GM12878 (cell line): ENCODE results near the gene MT4. TPM values are rescaled to one million over a fixed set of nuclear protein-coding genes. Genes with fewer than 3 reads are reported as not detected.

Source experiments
- ATF2 ChIP-seq: IDR thresholded peaks from 2 replicates; pipeline ENCODE4 v1.6.1; 2012; ENCODE audit warnings: low read length, inconsistent platforms
- CREM ChIP-seq: IDR thresholded peaks from 2 replicates; pipeline ENCODE4 v1.6.1; 2014; ENCODE audit warnings: antibody characterized with exemption, low read depth
- CTCF ChIP-seq, 3 experiments: IDR thresholded peaks in 2 of 3; conservative IDR thresholded peaks in 1 of 3; 2 replicates each; pipeline ENCODE4 v1.5.1; 2011; ENCODE audit warnings: low read depth in 3 of 3, low read length in 3 of 3, mild to moderate bottlenecking in 3 of 3, control low read depth in 2 of 3, moderate library complexity in 2 of 3, inconsistent platforms in 1 of 3, mixed read lengths in 1 of 3; ENCODE audit not compliant: control insufficient read depth in 2 of 3, insufficient read depth in 1 of 3; ENCODE audit errors: extremely low read depth in 1 of 3
- E2F8 ChIP-seq: fragments of 450-650 bp; IDR thresholded peaks from 2 replicates; pipeline ENCODE4 v1.6.1; 2018; ENCODE audit warnings: mild to moderate bottlenecking, low read depth, moderate library complexity; ENCODE audit not compliant: partially characterized antibody
- EED ChIP-seq: sonication (generic); IDR thresholded peaks from 2 replicates; pipeline ENCODE4 v1.6.1; 2016; ENCODE audit warnings: antibody characterized with exemption, low read depth
- ESRRA ChIP-seq: IDR thresholded peaks from 2 replicates; pipeline ENCODE4 v1.6.1; 2012; ENCODE audit warnings: mild to moderate bottlenecking, low read length, improper control_type of control experiment
- IKZF1 ChIP-seq: fragments of 450-650 bp; conservative IDR thresholded peaks from 2 replicates; pipeline ENCODE4 v1.6.1; 2017; ENCODE audit warnings: antibody characterized with exemption, mild to moderate bottlenecking
- IRF4 ChIP-seq: IDR thresholded peaks from 2 replicates; pipeline ENCODE4 v1.6.1; 2011; ENCODE audit warnings: low read depth, low read length
- PAX8 ChIP-seq: fragments of 450-650 bp; IDR thresholded peaks from 2 replicates; pipeline ENCODE4 v1.6.1; 2017; ENCODE audit warnings: mild to moderate bottlenecking, moderate library complexity
- POU2F2 ChIP-seq: IDR thresholded peaks from 3 replicates; pipeline ENCODE4 v1.6.1; 2011; ENCODE audit warnings: low read depth, mild to moderate bottlenecking, low read length, borderline replicate concordance
- SIX5 ChIP-seq: IDR thresholded peaks from 2 replicates; pipeline ENCODE4 v1.6.1; 2011; ENCODE audit warnings: mild to moderate bottlenecking, low read depth, low read length, moderate library complexity; ENCODE audit not compliant: severe bottlenecking
- STAT1 ChIP-seq: fragments of 450-650 bp; conservative IDR thresholded peaks from 2 replicates; pipeline ENCODE4 v1.6.1; 2014; ENCODE audit warnings: antibody characterized with exemption, mild to moderate bottlenecking
- TCF12 ChIP-seq: IDR thresholded peaks from 2 replicates; pipeline ENCODE4 v1.6.1; 2011; ENCODE audit warnings: low read depth, mild to moderate bottlenecking, low read length
- ZNF217 ChIP-seq: fragments of 450-650 bp; IDR thresholded peaks from 2 replicates; pipeline ENCODE4 v1.6.1; 2017; ENCODE audit warnings: antibody characterized with exemption, mild to moderate bottlenecking
- polyA plus RNA-seq, 11 experiments: library from polyadenylated mRNA; depleted of rRNA in 4 of 11; unstranded in 6 of 11; stranded (reverse) in 5 of 11; fragments of >200 nt; fragmentation: Nextera tagmentation in 4 of 11; fragmentation: Illumina TruSeq in 1 of 11; extraction: Ambion mirVana in 4 of 11; extraction: Trizol in 1 of 11; gene quantifications; 1 replicate in 1 of 11; 2 replicates in 10 of 11; pipeline versions ENCODE4 v1.2.1 to v1.2.3, GENCODE V29; 2011 to 2016; ENCODE audit warnings: inconsistent platforms in 2 of 11, missing spikeins in 2 of 11, low read depth in 1 of 11
- total RNA-seq, 4 experiments: library from RNA; depleted of rRNA in 3 of 4; stranded (reverse); fragments of >200 nt in 3 of 4; fragmentation: Illumina TruSeq in 1 of 4; extraction: Trizol in 1 of 4; gene quantifications; 2 replicates each; pipeline versions ENCODE4 v1.2.1 to v1.2.3, GENCODE V29; 2013 to 2021
- TF ChIP-seq, protein P1 (sequence below): fragments of 450-650 bp; IDR thresholded peaks from 2 replicates; pipeline ENCODE4 v1.6.1; 2017; ENCODE audit warnings: mild to moderate bottlenecking, moderate library complexity
- TF ChIP-seq, protein P2 (sequence below): IDR thresholded peaks from 2 replicates; pipeline ENCODE4 v1.6.1; 2012; ENCODE audit warnings: low read depth, low read length, improper control_type of control experiment
- TF ChIP-seq, protein P3 (sequence below): IDR thresholded peaks from 2 replicates; pipeline ENCODE4 v1.6.1; 2012; ENCODE audit warnings: low read depth, low read length, improper control_type of control experiment

MT4 gene
- total and polyA plus RNA-seq, 10 of the 15 experiments (the other 5 are each of a cell fraction or from before 2014, with no cell fraction given): not detected

GRCh38 chr16:56610017-56610608 is 45.2 kb downstream of the MT4 start (continued):
- TF ChIP-seq, protein P1, sequence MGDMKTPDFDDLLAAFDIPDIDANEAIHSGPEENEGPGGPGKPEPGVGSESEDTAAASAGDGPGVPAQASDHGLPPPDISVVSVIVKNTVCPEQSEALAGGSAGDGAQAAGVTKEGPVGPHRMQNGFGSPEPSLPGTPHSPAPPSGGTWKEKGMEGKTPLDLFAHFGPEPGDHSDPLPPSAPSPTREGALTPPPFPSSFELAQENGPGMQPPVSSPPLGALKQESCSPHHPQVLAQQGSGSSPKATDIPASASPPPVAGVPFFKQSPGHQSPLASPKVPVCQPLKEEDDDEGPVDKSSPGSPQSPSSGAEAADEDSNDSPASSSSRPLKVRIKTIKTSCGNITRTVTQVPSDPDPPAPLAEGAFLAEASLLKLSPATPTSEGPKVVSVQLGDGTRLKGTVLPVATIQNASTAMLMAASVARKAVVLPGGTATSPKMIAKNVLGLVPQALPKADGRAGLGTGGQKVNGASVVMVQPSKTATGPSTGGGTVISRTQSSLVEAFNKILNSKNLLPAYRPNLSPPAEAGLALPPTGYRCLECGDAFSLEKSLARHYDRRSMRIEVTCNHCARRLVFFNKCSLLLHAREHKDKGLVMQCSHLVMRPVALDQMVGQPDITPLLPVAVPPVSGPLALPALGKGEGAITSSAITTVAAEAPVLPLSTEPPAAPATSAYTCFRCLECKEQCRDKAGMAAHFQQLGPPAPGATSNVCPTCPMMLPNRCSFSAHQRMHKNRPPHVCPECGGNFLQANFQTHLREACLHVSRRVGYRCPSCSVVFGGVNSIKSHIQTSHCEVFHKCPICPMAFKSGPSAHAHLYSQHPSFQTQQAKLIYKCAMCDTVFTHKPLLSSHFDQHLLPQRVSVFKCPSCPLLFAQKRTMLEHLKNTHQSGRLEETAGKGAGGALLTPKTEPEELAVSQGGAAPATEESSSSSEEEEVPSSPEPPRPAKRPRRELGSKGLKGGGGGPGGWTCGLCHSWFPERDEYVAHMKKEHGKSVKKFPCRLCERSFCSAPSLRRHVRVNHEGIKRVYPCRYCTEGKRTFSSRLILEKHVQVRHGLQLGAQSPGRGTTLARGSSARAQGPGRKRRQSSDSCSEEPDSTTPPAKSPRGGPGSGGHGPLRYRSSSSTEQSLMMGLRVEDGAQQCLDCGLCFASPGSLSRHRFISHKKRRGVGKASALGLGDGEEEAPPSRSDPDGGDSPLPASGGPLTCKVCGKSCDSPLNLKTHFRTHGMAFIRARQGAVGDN: peak; percentile 56
- TF ChIP-seq SIX5 (no peak), ZNF217 (no peak), IRF4 (no peak), E2F8 (peak; percentile 10), ATF2 (peak; percentile 13; the same call in 1 of the 2 replicates), STAT1 (no peak), POU2F2 (peak; percentile 7; the same call in 1 of the 3 replicates), CTCF (IDR thresholded peaks at IDR 0.05 in 2 of 3, conservative IDR thresholded peaks at IDR 0.05 in 1 of 3; ENCODE audit: control insufficient read depth in 2 of 3, extremely low read depth in 1 of 3, insufficient read depth in 1 of 3, low read depth in 3 of 3, low read length in 3 of 3) (peak in 1 of 3 experiments; percentile 10; a peak in 1 of 6 replicates), TCF12 (0 out of 2 replicates have a peak, but pooled peaks have one; percentile 46), ESRRA (no peak), CREM (peak; percentile 60; the same call in 1 of the 2 replicates), EED (peak; percentile 51), PAX8 (no peak), IKZF1 (no peak; the same call in 1 of the 2 replicates)
- TF ChIP-seq, protein P2, sequence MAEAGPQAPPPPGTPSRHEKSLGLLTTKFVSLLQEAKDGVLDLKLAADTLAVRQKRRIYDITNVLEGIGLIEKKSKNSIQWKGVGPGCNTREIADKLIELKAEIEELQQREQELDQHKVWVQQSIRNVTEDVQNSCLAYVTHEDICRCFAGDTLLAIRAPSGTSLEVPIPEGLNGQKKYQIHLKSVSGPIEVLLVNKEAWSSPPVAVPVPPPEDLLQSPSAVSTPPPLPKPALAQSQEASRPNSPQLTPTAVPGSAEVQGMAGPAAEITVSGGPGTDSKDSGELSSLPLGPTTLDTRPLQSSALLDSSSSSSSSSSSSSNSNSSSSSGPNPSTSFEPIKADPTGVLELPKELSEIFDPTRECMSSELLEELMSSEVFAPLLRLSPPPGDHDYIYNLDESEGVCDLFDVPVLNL: no peak
- TF ChIP-seq, protein P3, sequence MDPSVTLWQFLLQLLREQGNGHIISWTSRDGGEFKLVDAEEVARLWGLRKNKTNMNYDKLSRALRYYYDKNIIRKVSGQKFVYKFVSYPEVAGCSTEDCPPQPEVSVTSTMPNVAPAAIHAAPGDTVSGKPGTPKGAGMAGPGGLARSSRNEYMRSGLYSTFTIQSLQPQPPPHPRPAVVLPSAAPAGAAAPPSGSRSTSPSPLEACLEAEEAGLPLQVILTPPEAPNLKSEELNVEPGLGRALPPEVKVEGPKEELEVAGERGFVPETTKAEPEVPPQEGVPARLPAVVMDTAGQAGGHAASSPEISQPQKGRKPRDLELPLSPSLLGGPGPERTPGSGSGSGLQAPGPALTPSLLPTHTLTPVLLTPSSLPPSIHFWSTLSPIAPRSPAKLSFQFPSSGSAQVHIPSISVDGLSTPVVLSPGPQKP: no peak
